Loucy (cell line): ENCODE measurements around the gene MORC3.

Source experiments
- H2AFZ ChIP-seq: fragments of 200-600 bp; sonication (generic); 2 replicates; pipeline ENCODE4 v1.6.0; 2016; ENCODE audit warnings: antibody characterized with exemption, mild to moderate bottlenecking, low read length, moderate library complexity
- H3F3A ChIP-seq: fragments of 200-600 bp; 2 replicates; pipeline ENCODE4 v1.6.0; 2016; ENCODE audit warnings: antibody characterized with exemption, low read depth, mild to moderate bottlenecking
- H3K27me3 ChIP-seq: fragments of 200-600 bp; sonication (generic); 2 replicates; pipeline ENCODE4 v1.6.1; 2014; ENCODE audit warnings: low read length, mild to moderate bottlenecking; ENCODE audit not compliant: insufficient read depth, poor library complexity, severe bottlenecking
- H3K36me3 ChIP-seq: fragments of 200-600 bp; sonication (generic); 2 replicates; pipeline ENCODE4 v1.6.1; 2016; ENCODE audit warnings: low read length; ENCODE audit not compliant: insufficient read depth
- H3K4me1 ChIP-seq: fragments of 200-600 bp; sonication (generic); 2 replicates; pipeline ENCODE4 v1.5.1; 2014; ENCODE audit warnings: low read length, mild to moderate bottlenecking; ENCODE audit not compliant: insufficient read depth, poor library complexity, severe bottlenecking
- H3K4me2 ChIP-seq: fragments of 200-600 bp; sonication (generic); 2 replicates; pipeline ENCODE4 v1.6.0; 2014; ENCODE audit warnings: antibody characterized with exemption, low read length, low read depth, mild to moderate bottlenecking; ENCODE audit not compliant: poor library complexity, severe bottlenecking
- H3K4me3 ChIP-seq: fragments of 200-600 bp; sonication (generic); 2 replicates; pipeline ENCODE4 v1.5.1; 2014; ENCODE audit warnings: low read length, mild to moderate bottlenecking, mixed read lengths; ENCODE audit not compliant: poor library complexity, severe bottlenecking
- H3K79me2 ChIP-seq: fragments of 200-600 bp; sonication (generic); 2 replicates; pipeline ENCODE4 v1.6.1; 2014; ENCODE audit warnings: low read length; ENCODE audit not compliant: insufficient read depth
- H3K9ac ChIP-seq: fragments of 200-600 bp; sonication (generic); 2 replicates; pipeline ENCODE4 v1.6.0; 2014; ENCODE audit warnings: mild to moderate bottlenecking, low read depth, low read length, moderate library complexity; ENCODE audit not compliant: poor library complexity, severe bottlenecking
- H3K9me2 ChIP-seq: fragments of 200-600 bp; sonication (generic); replicated peaks from 2 replicates; pipeline ENCODE4 v1.6.1; 2016; ENCODE audit warnings: low read depth, low read length, mixed read lengths
- H3K9me3 ChIP-seq: fragments of 200-600 bp; sonication (generic); 2 replicates; pipeline ENCODE4 v1.6.1; 2014; ENCODE audit warnings: mild to moderate bottlenecking, antibody characterized with exemption, low read length, low read depth; ENCODE audit not compliant: insufficient read depth
- H4K20me1 ChIP-seq: fragments of 200-600 bp; sonication (generic); 2 replicates; pipeline ENCODE4 v1.6.0; 2014; ENCODE audit warnings: antibody characterized with exemption, low read length, mild to moderate bottlenecking; ENCODE audit not compliant: insufficient read depth, poor library complexity, severe bottlenecking
- CTCF ChIP-seq: fragments of 200-600 bp; sonication (generic); conservative IDR thresholded peaks from 2 replicates; pipeline ENCODE4 v1.5.1; 2014; ENCODE audit warnings: mild to moderate bottlenecking, antibody characterized with exemption, low read length
- EZH2phosphoT487 ChIP-seq: fragments of 200-600 bp; IDR thresholded peaks from 2 replicates; pipeline ENCODE4 v1.6.1; 2018; ENCODE audit warnings: antibody characterized with exemption, mild to moderate bottlenecking, moderate library complexity, borderline replicate concordance

The MORC3 gene

GRCh38 chr21:36384885-36385232 lies 64.9 kb downstream of the MORC3 start:
- H2AFZ ChIP-seq, result peak overlapping the region; percentile 58; the same call in 1 of the 2 replicates
- no peaks in the 10 kb centered on the region for H4K20me1 ChIP-seq
- no peaks in the 10 kb centered on the region for H3K27me3 ChIP-seq
- peaks cover 20% of the 10 kb centered on the region for H3K79me2 ChIP-seq
- no peaks in the 10 kb centered on the region for H3K9me3 ChIP-seq
- H3K9ac ChIP-seq, result no peak overlapping the region
- H3K4me3 ChIP-seq, result peak overlapping the region; percentile 84
- H3K36me3 ChIP-seq, result no peaks in the 10 kb centered on the region
- no peaks in the 10 kb centered on the region for H3F3A ChIP-seq
- TF ChIP-seq EZH2phosphoT487 (no peak), CTCF (no peak)
- H3K4me1 ChIP-seq, result peaks cover 24% of the 10 kb centered on the region
- H3K9me2 ChIP-seq, result no peaks in the 10 kb centered on the region
- peak overlapping the region; percentile 63 for H3K4me2 ChIP-seq

- TF ChIP-seq CTCF (no peak), EZH2phosphoT487 (no peak)
- Histone ChIP-seq H3K4me3 (peak within 1 kb of the TSS; percentile 84), H3K36me3 (no peaks in the 10 kb centered on the region), H4K20me1 (no peaks in the 10 kb centered on the region), H3K9me3 (no peaks in the 10 kb centered on the region), H3K79me2 (peaks cover 20% of the 10 kb centered on the region), H3K9me2 (no peaks in the 10 kb centered on the region), H3F3A (no peaks in the 10 kb centered on the region), H3K4me1 (peaks cover 24% of the 10 kb centered on the region), H3K27me3 (no peaks in the 10 kb centered on the region), H3K9ac (peak within 1 kb of the TSS; percentile 75), H3K4me2 (peak within 1 kb of the TSS; percentile 63), H2AFZ (peak within 1 kb of the TSS; percentile 80)
Observed at GRCh38 chr21:36385233-36386030, 65.4 kb downstream of the MORC3 start, which contains the start of gene CHAF1B. Gene CHAF1B (plus strand): TSS chr21:36385392. CDS start chr21:36386137, 745 bp downstream.

DNA sequence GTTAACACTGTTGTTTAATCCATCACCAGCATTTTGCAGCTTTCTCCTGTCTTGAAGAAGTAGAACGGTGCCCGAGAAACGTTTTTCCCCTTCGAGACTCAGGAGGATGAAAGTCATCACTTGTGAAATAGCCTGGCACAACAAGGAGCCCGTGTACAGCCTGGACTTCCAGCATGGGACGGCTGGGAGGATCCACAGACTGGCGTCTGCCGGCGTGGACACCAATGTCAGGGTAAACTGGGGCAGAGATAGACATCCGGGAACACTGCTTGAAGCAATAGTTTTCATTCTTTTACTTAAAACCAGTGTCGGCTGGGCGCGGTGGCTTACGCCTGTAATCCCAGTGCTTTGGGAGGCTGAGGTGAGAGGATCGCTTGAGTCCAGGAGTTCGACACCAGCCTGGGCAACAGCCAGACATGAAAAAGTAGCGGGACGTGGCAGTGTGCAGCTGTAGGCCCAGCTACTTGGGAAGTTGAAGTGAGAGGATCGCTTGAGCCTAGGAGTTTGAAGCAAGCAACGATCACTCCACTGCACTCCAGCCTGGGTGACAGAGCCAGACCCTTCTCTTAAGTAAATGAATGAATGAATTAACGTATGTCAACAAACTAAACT lies 66.1 kb downstream of the MORC3 start:
- Histone ChIP-seq H3K27me3 (no peaks in the 10 kb centered on the region), H3K4me2 (peak overlapping the region; percentile 63), H3K79me2 (peaks cover 20% of the 10 kb centered on the region), H3K36me3 (no peaks in the 10 kb centered on the region), H3K9me2 (no peaks in the 10 kb centered on the region), H3K4me1 (peaks cover 24% of the 10 kb centered on the region), H4K20me1 (no peaks in the 10 kb centered on the region), H3K9ac (peak overlapping the region; percentile 75), H3F3A (no peaks in the 10 kb centered on the region), H2AFZ (peak overlapping the region; percentile 80), H3K4me3 (peak overlapping the region; percentile 84), H3K9me3 (no peaks in the 10 kb centered on the region)
- no peak for TF ChIP-seq EZH2phosphoT487
- no peak for TF ChIP-seq CTCF
